Parathyroid adenoma (tissue), 2 donors: ENCODE results near the gene CLN5.

Experiments used
- H2AFZ ChIP-seq: fragments of 300-600 bp; sonication (generic); one replicate; pipeline ENCODE4 v1.7.0; 2017; ENCODE audit warnings: antibody characterized with exemption, mild to moderate bottlenecking
- H3K27ac ChIP-seq: fragments of 300-600 bp; sonication (generic); one replicate; pipeline ENCODE4 v1.7.0; 2017
- H3K27me3 ChIP-seq: fragments of 300-600 bp; sonication (generic); one replicate; pipeline ENCODE4 v1.7.0; 2017; ENCODE audit warnings: low read length; ENCODE audit not compliant: control insufficient read depth, insufficient read depth
- H3K36me3 ChIP-seq: fragments of 300-600 bp; sonication (generic); one replicate; pipeline ENCODE4 v1.7.0; 2017; ENCODE audit warnings: low read length; ENCODE audit not compliant: control insufficient read depth, insufficient read depth
- H3K4me1 ChIP-seq: fragments of 300-600 bp; sonication (generic); one replicate; pipeline ENCODE4 v1.7.0; 2017; ENCODE audit warnings: control low read depth
- H3K4me2 ChIP-seq: fragments of 300-600 bp; sonication (generic); one replicate; pipeline ENCODE4 v1.7.0; 2017; ENCODE audit warnings: low read length
- H3K4me3 ChIP-seq: fragments of 300-600 bp; sonication (generic); one replicate; pipeline ENCODE4 v1.7.0; 2017; ENCODE audit warnings: low read depth, low read length
- H3K79me2 ChIP-seq: fragments of 300-600 bp; sonication (generic); one replicate; pipeline ENCODE4 v1.7.0; 2017; ENCODE audit warnings: control low read depth
- H3K9ac ChIP-seq: fragments of 300-600 bp; sonication (generic); one replicate; pipeline ENCODE4 v1.7.0; 2017; ENCODE audit warnings: mild to moderate bottlenecking
- H3K9me3 ChIP-seq: fragments of 300-600 bp; sonication (generic); one replicate; pipeline ENCODE4 v1.7.0; 2017; ENCODE audit warnings: low read length; ENCODE audit not compliant: control insufficient read depth
- TF ChIP-seq, protein P1 (sequence below): fragments of 300-600 bp; sonication (generic); IDR thresholded peaks from one replicate; pipeline ENCODE4 v1.7.0; 2017; ENCODE audit warnings: antibody characterized with exemption, mild to moderate bottlenecking
- donor health status: primary hyperparathyroidism.

CLN5 gene

DNA sequence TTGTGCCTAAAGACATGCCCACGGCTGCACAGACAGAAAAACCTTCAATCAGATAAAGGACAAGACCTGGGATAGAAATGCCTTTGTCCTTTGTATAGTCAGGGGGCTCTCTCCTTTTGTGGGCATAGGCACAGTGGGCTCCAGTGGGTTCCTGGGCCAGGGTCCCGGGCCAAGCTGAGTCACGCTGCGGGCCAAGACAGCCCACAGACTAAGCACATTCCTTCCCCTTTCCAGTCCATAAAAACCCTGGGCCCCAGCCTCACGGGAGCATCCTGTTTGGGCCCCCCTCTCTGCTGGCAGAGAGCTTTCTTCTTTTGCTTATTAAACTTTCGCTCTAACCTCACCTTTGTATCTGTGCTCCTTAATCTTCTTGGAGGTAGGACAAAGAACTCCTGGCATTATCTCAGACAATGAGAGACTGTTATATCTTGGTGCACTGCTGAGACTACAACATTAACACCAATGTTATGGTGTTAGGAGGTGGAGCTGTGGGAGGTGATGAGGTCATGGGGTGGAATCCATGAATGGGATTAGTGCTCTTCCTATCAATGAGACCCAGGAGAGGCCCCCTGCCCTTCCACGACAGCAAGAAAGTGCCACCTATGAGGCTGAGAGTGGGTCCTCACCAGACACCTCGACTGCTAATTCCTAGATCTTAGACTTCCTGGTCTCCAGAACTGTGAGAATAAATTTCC is 55.9 kb downstream of the CLN5 start:
- Histone ChIP-seq H3K27me3 (no peaks in the 10 kb centered on the region), H3K27ac (no peak overlapping the region), H2AFZ (no peak overlapping the region), H3K4me2 (no peak overlapping the region), H3K9ac (no peak overlapping the region), H3K4me1 (no peaks in the 10 kb centered on the region), H3K4me3 (no peak overlapping the region), H3K36me3 (no peaks in the 10 kb centered on the region), H3K79me2 (no peaks in the 10 kb centered on the region), H3K9me3 (no peaks in the 10 kb centered on the region)
- TF ChIP-seq, protein P1, sequence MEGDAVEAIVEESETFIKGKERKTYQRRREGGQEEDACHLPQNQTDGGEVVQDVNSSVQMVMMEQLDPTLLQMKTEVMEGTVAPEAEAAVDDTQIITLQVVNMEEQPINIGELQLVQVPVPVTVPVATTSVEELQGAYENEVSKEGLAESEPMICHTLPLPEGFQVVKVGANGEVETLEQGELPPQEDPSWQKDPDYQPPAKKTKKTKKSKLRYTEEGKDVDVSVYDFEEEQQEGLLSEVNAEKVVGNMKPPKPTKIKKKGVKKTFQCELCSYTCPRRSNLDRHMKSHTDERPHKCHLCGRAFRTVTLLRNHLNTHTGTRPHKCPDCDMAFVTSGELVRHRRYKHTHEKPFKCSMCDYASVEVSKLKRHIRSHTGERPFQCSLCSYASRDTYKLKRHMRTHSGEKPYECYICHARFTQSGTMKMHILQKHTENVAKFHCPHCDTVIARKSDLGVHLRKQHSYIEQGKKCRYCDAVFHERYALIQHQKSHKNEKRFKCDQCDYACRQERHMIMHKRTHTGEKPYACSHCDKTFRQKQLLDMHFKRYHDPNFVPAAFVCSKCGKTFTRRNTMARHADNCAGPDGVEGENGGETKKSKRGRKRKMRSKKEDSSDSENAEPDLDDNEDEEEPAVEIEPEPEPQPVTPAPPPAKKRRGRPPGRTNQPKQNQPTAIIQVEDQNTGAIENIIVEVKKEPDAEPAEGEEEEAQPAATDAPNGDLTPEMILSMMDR: no peak

DNA sequence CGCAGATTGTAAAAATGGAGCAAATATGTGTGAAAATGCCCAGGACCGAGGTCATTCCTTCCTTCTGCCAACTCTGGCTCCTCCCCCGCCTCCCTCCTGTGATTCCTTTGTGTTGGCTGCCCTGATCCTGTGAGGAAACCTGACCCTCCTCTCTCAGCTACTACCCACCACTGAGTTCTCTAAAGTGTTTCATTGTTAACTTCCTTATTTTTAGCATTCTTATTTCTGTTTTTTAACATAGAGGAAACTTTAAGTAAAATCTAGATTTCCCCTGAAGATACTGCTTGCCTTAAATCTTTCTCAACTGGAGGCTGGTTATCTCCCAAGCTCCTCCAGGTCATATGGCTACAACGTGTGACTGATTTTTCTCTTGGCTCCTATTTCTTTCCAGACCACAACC is 56.8 kb downstream of the CLN5 start:
- no peaks in the 10 kb centered on the region for H3K4me1 ChIP-seq
- H3K4me3 ChIP-seq: no peak overlapping the region
- H3K27me3 ChIP-seq: no peaks in the 10 kb centered on the region
- no peaks in the 10 kb centered on the region for H3K79me2 ChIP-seq
- no peak overlapping the region for H3K9ac ChIP-seq
- H3K36me3 ChIP-seq: no peaks in the 10 kb centered on the region
- TF ChIP-seq, protein P1: no peak
- no peak overlapping the region for H2AFZ ChIP-seq
- no peak overlapping the region for H3K4me2 ChIP-seq
- no peak overlapping the region for H3K27ac ChIP-seq
- no peaks in the 10 kb centered on the region for H3K9me3 ChIP-seq

DNA sequence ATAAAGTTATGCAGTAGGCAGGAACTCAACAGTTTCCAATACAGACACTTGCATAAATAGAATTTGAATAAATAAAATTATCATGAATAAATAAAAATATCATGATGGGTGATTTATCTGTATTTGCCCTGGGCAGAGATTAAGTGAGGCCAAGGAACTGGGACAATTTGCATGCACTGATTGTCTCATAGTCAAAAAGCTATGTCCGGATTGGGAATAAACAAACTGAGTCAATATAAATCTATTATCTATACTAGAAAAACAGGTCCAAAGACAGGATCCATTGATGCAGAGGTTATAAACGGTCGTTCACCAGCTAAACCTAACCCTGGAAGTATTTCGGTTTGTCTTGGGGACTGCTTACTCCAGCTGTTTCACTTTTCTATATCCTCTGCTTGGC is 61.3 kb downstream of the CLN5 start:
- Histone ChIP-seq H2AFZ (no peak overlapping the region), H3K36me3 (no peaks in the 10 kb centered on the region), H3K4me3 (no peak overlapping the region)

More for the DNA sequence above, 61.3 kb downstream of the CLN5 start:
- TF ChIP-seq, protein P1: no peak
- Histone ChIP-seq H3K27me3 (no peaks in the 10 kb centered on the region), H3K79me2 (no peaks in the 10 kb centered on the region), H3K9ac (no peak overlapping the region), H3K27ac (no peak overlapping the region), H3K9me3 (no peaks in the 10 kb centered on the region), H3K4me2 (no peak overlapping the region), H3K4me1 (no peaks in the 10 kb centered on the region)
